ENCODE data around the gene NKTR.

- TF ChIP-seq, protein P1, sequence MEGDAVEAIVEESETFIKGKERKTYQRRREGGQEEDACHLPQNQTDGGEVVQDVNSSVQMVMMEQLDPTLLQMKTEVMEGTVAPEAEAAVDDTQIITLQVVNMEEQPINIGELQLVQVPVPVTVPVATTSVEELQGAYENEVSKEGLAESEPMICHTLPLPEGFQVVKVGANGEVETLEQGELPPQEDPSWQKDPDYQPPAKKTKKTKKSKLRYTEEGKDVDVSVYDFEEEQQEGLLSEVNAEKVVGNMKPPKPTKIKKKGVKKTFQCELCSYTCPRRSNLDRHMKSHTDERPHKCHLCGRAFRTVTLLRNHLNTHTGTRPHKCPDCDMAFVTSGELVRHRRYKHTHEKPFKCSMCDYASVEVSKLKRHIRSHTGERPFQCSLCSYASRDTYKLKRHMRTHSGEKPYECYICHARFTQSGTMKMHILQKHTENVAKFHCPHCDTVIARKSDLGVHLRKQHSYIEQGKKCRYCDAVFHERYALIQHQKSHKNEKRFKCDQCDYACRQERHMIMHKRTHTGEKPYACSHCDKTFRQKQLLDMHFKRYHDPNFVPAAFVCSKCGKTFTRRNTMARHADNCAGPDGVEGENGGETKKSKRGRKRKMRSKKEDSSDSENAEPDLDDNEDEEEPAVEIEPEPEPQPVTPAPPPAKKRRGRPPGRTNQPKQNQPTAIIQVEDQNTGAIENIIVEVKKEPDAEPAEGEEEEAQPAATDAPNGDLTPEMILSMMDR (conservative IDR thresholded peaks at IDR 0.05; ENCODE audit: low read length) = no peak
- no peak for TF ChIP-seq EZH2phosphoT487 (IDR thresholded peaks at IDR 0.05; ENCODE audit: borderline replicate concordance, low read depth, low read length)
Observed at GRCh38 chr3:42684632-42685362, 84.3 kb downstream of the NKTR start.
